Peyer's patch (tissue), 4 donors: Measurements from ENCODE around the gene USF2. TPM values are rescaled to one million over a fixed set of nuclear protein-coding genes. Genes with fewer than 3 reads are reported as not detected.

Experiments used
- DNase-seq, 3 donors: peaks; one replicate each; pipeline ENCODE4 v3.0.0-alpha.2; 2017 to 2019
- H3K27ac ChIP-seq, 4 donors: fragments of 200-600 bp; sonication (generic); one replicate each; pipeline ENCODE4 v1.5.1; 2016 to 2019
- H3K27me3 ChIP-seq, 2 donors: fragments of 200-600 bp; sonication (generic); one replicate each; pipeline ENCODE4 v1.5.1; 2019
- H3K36me3 ChIP-seq, 3 donors: fragments of 200-600 bp; sonication (generic); one replicate each; pipeline ENCODE4 v1.5.1; 2016 to 2019
- H3K4me1 ChIP-seq, 4 donors: fragments of 200-600 bp; sonication (generic); one replicate each; pipeline ENCODE4 v1.5.1; 2016 to 2019
- H3K4me3 ChIP-seq, 4 donors: fragments of 200-600 bp; sonication (generic); 1 replicate in 3 of 4; 2 replicates in 1 of 4; pipeline ENCODE4 v1.5.1; 2016 to 2019; ENCODE audit warnings: mild to moderate bottlenecking in 1 of 4
- H3K9me3 ChIP-seq, 4 donors: fragments of 200-600 bp; sonication (generic); one replicate each; pipeline ENCODE4 v1.5.1; 2016 to 2019; ENCODE audit warnings: mild to moderate bottlenecking in 1 of 4
- POLR2A ChIP-seq, 2 donors: fragments of 450-650 bp; IDR thresholded peaks; one replicate each; pipeline ENCODE4 v1.5.1; 2017; ENCODE audit warnings: antibody characterized with exemption in 2 of 2, mild to moderate bottlenecking in 2 of 2, moderate library complexity in 2 of 2
- total RNA-seq, 4 donors: library from RNA; depleted of rRNA; stranded (reverse); fragments of >200 nt; gene quantifications; one replicate each; pipeline ENCODE4 v1.1.0, GENCODE V29; 2016
- TF ChIP-seq, protein P1 (sequence below), 6 experiments: fragments of 450-650 bp in 4 of 6; fragments of 200-600 bp in 2 of 6; sonication (generic) in 1 of 6; IDR thresholded peaks; one replicate each; pipeline ENCODE4 v1.5.1; 2017 to 2019; ENCODE audit warnings: antibody characterized with exemption in 6 of 6, mild to moderate bottlenecking in 3 of 6, moderate library complexity in 1 of 6

USF2 gene
- total RNA-seq, 4 donors from 2014 or later, result 112 to 201 (median 142) TPM

DNA sequence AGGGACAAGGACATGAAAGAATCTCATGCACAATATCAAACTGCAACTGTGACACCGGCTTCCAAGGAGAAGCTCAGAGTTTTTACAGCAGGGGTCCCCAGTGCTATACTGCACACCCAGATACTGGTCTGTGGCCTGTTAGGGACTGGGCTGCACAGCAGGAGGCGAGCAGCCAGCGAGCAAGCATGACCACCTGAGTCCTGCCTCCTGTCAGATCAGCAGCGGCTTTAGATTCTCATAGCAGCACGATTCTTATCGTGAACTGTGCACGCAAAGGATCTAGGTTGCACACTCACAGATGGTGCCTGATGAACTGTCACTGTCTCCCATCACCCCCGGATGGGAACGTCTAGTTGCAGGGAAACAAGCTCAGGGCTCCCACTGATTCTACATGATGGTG lies 47.1 kb downstream of the USF2 start:
- H3K36me3 ChIP-seq, result no peaks in the 10 kb centered on the region
- TF ChIP-seq, protein P1, sequence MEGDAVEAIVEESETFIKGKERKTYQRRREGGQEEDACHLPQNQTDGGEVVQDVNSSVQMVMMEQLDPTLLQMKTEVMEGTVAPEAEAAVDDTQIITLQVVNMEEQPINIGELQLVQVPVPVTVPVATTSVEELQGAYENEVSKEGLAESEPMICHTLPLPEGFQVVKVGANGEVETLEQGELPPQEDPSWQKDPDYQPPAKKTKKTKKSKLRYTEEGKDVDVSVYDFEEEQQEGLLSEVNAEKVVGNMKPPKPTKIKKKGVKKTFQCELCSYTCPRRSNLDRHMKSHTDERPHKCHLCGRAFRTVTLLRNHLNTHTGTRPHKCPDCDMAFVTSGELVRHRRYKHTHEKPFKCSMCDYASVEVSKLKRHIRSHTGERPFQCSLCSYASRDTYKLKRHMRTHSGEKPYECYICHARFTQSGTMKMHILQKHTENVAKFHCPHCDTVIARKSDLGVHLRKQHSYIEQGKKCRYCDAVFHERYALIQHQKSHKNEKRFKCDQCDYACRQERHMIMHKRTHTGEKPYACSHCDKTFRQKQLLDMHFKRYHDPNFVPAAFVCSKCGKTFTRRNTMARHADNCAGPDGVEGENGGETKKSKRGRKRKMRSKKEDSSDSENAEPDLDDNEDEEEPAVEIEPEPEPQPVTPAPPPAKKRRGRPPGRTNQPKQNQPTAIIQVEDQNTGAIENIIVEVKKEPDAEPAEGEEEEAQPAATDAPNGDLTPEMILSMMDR (IDR thresholded peaks at IDR 0.05), result no peak
- no peak for TF ChIP-seq POLR2A (IDR thresholded peaks at IDR 0.05)
- no peaks in the 10 kb centered on the region for H3K27me3 ChIP-seq
- H3K9me3 ChIP-seq, result no peaks in the 10 kb centered on the region
- H3K4me1 ChIP-seq, result peaks cover 0 to 22% (median 4%) of the 10 kb centered on the region in 4 donors
- no peak for DNase-seq
- no peak overlapping the region for H3K27ac ChIP-seq
- H3K4me3 ChIP-seq, result no peak overlapping the region

DNA sequence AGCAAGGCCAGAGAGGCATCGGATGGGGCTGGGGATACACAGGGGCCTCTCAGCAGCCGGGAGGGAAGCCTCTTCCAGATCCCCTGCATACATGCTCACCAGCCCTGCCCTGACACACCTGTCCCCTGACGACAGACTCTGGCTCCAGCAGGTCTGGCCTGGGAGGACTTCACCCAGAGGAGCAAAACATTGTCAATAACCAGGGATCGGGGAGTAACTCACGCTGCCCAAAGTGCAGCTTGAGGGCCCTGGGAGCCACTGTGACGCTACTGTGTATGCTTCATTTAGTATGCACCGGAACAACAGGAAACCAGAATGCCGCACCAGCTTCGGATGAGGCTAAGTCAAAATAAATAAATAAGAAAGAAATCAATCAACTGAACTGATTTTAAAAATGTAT lies 47.8 kb downstream of the USF2 start:
- TF ChIP-seq, protein P1 (IDR thresholded peaks at IDR 0.05), result no peak
- no peak for TF ChIP-seq POLR2A (IDR thresholded peaks at IDR 0.05)
- Histone ChIP-seq H3K9me3 (no peaks in the 10 kb centered on the region), H3K4me3 (no peak overlapping the region), H3K27me3 (no peaks in the 10 kb centered on the region), H3K4me1 (peaks cover 0 to 22% (median 4%) of the 10 kb centered on the region in 4 donors), H3K36me3 (no peaks in the 10 kb centered on the region), H3K27ac (peak overlapping the region in 2 of 4 donors; percentile 3 to 38)
- DNase-seq, result peak in 2 of 3 donors; percentile 44 to 63

DNA sequence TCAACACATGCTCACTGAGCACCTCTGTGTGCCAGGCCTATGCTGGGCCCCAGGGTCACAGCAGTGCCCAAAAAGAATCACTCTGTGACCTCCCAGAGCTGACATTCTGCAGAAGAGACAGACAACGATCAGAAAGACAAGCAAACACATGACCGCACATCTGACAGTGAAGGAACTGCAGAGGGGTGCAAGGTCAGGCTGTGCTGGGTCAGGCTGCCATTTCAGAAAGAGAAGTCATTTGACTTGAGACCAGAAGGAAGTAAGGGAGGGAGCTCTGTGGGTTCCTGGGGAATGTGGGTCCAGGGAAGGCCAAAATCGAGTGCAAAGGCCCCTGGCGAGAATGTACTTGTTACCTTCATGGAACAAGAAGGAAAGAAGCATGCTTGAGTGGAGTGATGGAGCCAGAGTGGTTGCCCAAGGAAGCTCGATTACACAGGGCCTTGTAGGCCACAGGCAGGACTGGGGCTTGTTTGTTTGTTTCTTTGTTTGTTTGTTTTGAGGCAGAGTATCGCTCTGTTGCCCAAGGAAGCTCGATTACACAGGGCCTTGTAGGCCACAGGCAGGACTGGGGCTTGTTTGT lies 48.8 kb downstream of the USF2 start:
- H3K4me3 ChIP-seq, result no peak overlapping the region
- no peaks in the 10 kb centered on the region for H3K27me3 ChIP-seq
- H3K9me3 ChIP-seq, result no peaks in the 10 kb centered on the region
- no peak for DNase-seq
- H3K4me1 ChIP-seq, result peaks cover 0 to 22% (median 4%) of the 10 kb centered on the region in 4 donors
- peak overlapping the region in 1 of 4 donors; percentile 27 for H3K27ac ChIP-seq
- no peaks in the 10 kb centered on the region for H3K36me3 ChIP-seq
- TF ChIP-seq POLR2A (IDR thresholded peaks at IDR 0.05), result no peak
- TF ChIP-seq, protein P1 (IDR thresholded peaks at IDR 0.05), result no peak

DNA sequence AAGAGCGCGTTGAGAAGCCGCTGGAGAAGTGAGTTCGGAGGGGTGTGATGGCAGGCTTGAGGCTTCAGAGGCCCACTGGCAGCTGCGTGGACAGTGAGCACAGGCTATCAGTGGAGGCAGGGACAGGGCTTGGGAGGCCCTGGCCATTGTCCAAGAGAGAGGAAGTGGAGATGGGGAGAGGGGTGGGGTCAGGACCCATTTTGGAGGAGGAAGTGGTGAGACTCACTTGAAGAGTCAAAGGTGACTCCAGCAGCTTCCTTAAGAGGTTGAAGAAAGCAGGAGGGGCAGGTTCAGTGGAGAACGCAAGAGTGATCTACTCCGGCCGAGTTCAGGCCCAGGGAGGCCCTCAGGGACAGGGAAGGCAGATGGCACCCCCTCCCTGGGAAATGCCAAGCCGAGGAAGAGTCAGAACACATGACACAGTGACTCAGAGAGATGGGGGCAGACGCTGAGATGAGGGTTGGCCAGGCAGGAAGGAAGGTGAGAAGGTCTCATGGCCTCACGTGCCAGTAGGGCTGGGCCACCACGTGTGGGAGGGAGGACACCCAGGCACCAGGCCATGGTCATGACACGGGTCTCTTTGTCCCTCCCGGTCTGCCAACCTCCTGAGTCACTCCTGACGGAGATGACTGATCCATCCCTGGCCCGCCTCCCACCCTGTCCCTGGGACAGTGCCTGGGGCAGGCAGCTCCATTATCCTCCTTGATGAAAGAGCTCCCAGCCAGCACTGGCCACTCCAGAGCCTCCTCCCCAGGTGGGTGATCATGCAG lies 50.1 kb downstream of the USF2 start:
- TF ChIP-seq, protein P1 (IDR thresholded peaks at IDR 0.05), result no peak
- TF ChIP-seq POLR2A (IDR thresholded peaks at IDR 0.05), result no peak
- peak in 2 of 3 donors; percentile 51 to 65 for DNase-seq
- H3K4me3 ChIP-seq, result no peak overlapping the region

DNA sequence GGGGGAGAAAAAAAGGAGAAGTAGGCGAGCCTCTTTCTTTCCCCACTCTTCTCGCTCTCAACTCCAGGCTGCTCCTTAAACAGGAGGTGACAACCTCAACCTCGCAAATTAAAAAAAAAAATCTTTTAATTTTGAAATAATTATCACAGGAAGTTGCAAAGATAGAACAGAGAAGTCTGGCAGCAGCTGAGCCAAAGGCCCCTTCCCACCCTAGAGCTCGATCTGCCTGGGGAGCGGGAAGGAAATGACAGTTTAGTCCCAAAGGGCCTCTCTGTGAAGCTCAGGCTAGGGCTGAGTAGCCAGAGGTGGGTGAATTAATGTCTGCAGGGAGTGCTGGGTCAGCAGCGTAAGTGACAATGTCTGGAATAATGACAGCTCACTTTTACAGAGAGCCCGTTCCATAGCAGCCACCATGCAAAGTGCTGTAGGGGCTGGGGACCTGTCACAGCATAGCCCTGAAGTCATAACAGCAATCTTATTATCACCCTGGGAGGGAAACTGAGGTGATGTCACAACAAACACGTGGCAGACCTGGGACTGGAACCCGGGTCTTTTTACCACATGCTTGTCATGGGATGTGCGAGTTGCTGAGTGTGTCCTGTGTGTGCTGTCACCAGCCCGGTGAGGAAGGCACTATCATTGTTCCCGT lies 51.4 kb downstream of the USF2 start:
- H3K27ac ChIP-seq, result peak overlapping the region in 1 of 4 donors; percentile 63

More for the DNA sequence above, 50.1 kb downstream of the USF2 start:
- H3K4me1 ChIP-seq, result peaks cover 0 to 22% (median 4%) of the 10 kb centered on the region in 4 donors
- peak overlapping the region in 2 of 4 donors; percentile 48 to 63 for H3K27ac ChIP-seq
- no peaks in the 10 kb centered on the region for H3K36me3 ChIP-seq
- H3K9me3 ChIP-seq, result no peaks in the 10 kb centered on the region
- H3K27me3 ChIP-seq, result no peaks in the 10 kb centered on the region

More for the DNA sequence above, 51.4 kb downstream of the USF2 start:
- H3K4me1 ChIP-seq, result peaks cover 0 to 22% (median 4%) of the 10 kb centered on the region in 4 donors
- no peak overlapping the region for H3K4me3 ChIP-seq
- TF ChIP-seq, protein P1 (IDR thresholded peaks at IDR 0.05), result no peak
- TF ChIP-seq POLR2A (IDR thresholded peaks at IDR 0.05), result no peak
- no peaks in the 10 kb centered on the region for H3K36me3 ChIP-seq
- H3K27me3 ChIP-seq, result no peaks in the 10 kb centered on the region
- DNase-seq, result peak in 1 of 3 donors; percentile 52
- H3K9me3 ChIP-seq, result no peaks in the 10 kb centered on the region
